ENCODE data around the gene VPS35L.

VPS35L gene

GRCh38 chr16:19685176-19685575, 129.7 kb downstream of the VPS35L start:
- no peak for TF ChIP-seq CTCF (IDR thresholded peaks at IDR 0.05; ENCODE audit: extremely low read depth, missing control alignments)
- DNase-seq (ENCODE audit: low spot score), result no peak

- no peak for DNase-seq (ENCODE audit: low spot score)
- TF ChIP-seq CTCF (IDR thresholded peaks at IDR 0.05; ENCODE audit: extremely low read depth, missing control alignments), result no peak
Observed at GRCh38 chr16:19687279-19687678, 131.8 kb downstream of the VPS35L start.

- no peak for TF ChIP-seq CTCF (IDR thresholded peaks at IDR 0.05; ENCODE audit: extremely low read depth, missing control alignments)
- no peak for DNase-seq (ENCODE audit: low spot score)
Observed at GRCh38 chr16:19688396-19689024, 133.0 kb downstream of the VPS35L start.

GRCh38 chr16:19689342-19689741, 133.8 kb downstream of the VPS35L start:
- DNase-seq (ENCODE audit: low spot score), result no peak
- TF ChIP-seq CTCF (IDR thresholded peaks at IDR 0.05; ENCODE audit: extremely low read depth, missing control alignments), result no peak

GRCh38 chr16:19690196-19690595, 134.7 kb downstream of the VPS35L start:
- no peak for DNase-seq (ENCODE audit: low spot score)
- no peak for TF ChIP-seq CTCF (IDR thresholded peaks at IDR 0.05; ENCODE audit: extremely low read depth, missing control alignments)

GRCh38 chr16:19691161-19691711, 135.7 kb downstream of the VPS35L start:
- no peak for DNase-seq (ENCODE audit: low spot score)
- no peak for TF ChIP-seq CTCF (IDR thresholded peaks at IDR 0.05; ENCODE audit: extremely low read depth, missing control alignments)

- DNase-seq (ENCODE audit: low spot score), result no peak
Observed at GRCh38 chr16:19694989-19695388, 139.5 kb downstream of the VPS35L start.

More at GRCh38 chr16:19694989-19695388, 139.5 kb downstream of the VPS35L start:
- no peak for TF ChIP-seq CTCF (IDR thresholded peaks at IDR 0.05; ENCODE audit: extremely low read depth, missing control alignments)

Measured in GM20000 (cell line).